ENCODE data around the gene BOD1L1.

The BOD1L1 gene

DNA sequence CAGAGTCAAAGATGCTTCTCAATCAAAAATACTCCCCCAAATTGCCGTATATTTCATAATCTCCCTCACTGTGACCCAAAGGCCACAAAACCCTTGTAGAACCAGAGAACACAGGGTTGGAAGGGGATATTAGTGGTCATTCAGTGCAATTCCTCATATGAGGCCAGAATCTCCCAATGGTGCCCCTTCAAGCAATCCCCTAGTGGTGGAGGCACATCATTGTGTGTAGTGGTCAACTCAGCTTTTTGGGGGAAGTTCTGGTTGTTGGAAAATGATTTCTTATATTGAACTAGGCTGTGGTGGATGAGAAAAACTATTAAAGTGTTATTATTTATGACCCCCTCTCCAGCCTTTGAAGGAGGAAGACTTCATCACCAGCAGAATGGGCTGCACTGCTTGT lies 17.6 kb upstream of the BOD1L1 start:
- no peak overlapping the region for H3K4me3 ChIP-seq (ENCODE audit: low read length)
- peaks cover 23% of the 10 kb centered on the region for H3K4me1 ChIP-seq (ENCODE audit: control insufficient read depth, low read depth, low read length)
- H3K9me3 ChIP-seq (ENCODE audit: control insufficient read depth, low read depth, low read length) = no peaks in the 10 kb centered on the region

DNA sequence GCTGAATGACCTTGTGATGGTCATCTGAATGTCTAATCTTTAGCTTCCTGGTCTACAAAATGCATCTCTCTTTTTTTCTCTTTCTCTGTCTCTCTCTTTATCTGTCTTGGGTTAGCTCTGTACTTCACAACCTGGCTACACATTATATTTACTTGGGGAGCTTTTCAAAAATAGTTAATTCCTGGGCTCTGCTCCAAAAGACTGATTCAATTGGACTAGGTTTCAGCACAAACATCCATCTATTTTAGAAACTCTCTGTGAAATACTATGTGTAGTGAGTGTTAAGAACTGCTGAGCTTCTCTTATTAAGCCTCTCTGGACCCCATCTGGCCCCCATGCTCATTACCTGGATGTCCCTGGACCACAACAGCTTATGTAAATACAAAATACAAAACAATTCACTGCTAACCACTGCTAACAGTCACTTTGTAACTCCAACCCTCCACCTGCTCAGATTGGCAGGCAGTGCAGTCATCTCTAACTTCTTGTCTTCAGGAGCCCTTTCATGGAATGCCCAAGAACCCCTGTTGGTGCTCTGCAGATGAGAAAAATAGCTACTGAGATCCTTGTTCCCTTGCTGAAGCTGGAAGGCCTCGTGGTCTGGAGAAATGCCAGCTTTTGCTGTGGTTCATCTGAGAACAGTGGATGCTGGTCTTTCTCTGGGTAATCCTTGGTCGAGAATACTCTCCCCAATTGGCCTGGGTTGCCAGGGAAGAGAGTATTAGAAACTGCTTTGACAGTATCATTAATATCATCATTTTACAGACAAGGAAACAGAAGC lies 14.8 kb upstream of the BOD1L1 start:
- Histone ChIP-seq H3K27me3 (ENCODE audit: control insufficient read depth, insufficient read depth, low read length) (no peaks in the 10 kb centered on the region), H3K36me3 (ENCODE audit: control insufficient read depth, low read depth, low read length) (no peaks in the 10 kb centered on the region), H3K9ac (ENCODE audit: low read length) (no peak overlapping the region), H3K4me3 (ENCODE audit: low read length) (no peak overlapping the region), H3K4me1 (ENCODE audit: control insufficient read depth, low read depth, low read length) (peaks cover 22% of the 10 kb centered on the region), H3K27ac (ENCODE audit: low read length) (no peak overlapping the region), H3K9me3 (ENCODE audit: control insufficient read depth, low read depth, low read length) (no peaks in the 10 kb centered on the region)

More for the DNA sequence above, 17.6 kb upstream of the BOD1L1 start:
- no peak overlapping the region for H3K9ac ChIP-seq (ENCODE audit: low read length)
- no peak overlapping the region for H3K27ac ChIP-seq (ENCODE audit: low read length)
- H3K27me3 ChIP-seq (ENCODE audit: control insufficient read depth, insufficient read depth, low read length) = no peaks in the 10 kb centered on the region
- H3K36me3 ChIP-seq (ENCODE audit: control insufficient read depth, low read depth, low read length) = no peaks in the 10 kb centered on the region

DNA sequence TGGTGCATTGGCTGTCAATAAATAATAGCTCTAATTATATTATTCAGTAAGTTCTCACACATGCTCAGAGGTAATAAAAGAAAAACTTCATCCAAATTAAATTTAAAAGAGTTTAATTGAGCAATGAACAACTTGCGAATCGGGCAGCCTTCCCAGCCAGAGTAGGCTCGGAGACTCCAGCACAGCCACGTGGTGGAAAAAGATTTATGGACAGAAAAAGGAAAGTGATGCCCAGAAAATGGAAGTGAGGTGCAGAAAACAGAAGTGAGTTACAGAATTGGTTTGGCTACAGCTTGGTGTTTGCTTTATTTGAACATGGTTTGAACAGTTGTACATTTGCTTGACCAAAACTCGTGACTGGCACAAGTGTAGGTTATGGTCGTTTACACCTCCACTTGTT lies 13.6 kb upstream of the BOD1L1 start:
- Histone ChIP-seq H3K27ac (ENCODE audit: low read length) (no peak overlapping the region), H3K27me3 (ENCODE audit: control insufficient read depth, insufficient read depth, low read length) (no peaks in the 10 kb centered on the region), H3K9me3 (ENCODE audit: control insufficient read depth, low read depth, low read length) (no peaks in the 10 kb centered on the region), H3K9ac (ENCODE audit: low read length) (no peak overlapping the region), H3K4me1 (ENCODE audit: control insufficient read depth, low read depth, low read length) (peaks cover 19% of the 10 kb centered on the region), H3K36me3 (ENCODE audit: control insufficient read depth, low read depth, low read length) (no peaks in the 10 kb centered on the region), H3K4me3 (ENCODE audit: low read length) (no peak overlapping the region)

DNA sequence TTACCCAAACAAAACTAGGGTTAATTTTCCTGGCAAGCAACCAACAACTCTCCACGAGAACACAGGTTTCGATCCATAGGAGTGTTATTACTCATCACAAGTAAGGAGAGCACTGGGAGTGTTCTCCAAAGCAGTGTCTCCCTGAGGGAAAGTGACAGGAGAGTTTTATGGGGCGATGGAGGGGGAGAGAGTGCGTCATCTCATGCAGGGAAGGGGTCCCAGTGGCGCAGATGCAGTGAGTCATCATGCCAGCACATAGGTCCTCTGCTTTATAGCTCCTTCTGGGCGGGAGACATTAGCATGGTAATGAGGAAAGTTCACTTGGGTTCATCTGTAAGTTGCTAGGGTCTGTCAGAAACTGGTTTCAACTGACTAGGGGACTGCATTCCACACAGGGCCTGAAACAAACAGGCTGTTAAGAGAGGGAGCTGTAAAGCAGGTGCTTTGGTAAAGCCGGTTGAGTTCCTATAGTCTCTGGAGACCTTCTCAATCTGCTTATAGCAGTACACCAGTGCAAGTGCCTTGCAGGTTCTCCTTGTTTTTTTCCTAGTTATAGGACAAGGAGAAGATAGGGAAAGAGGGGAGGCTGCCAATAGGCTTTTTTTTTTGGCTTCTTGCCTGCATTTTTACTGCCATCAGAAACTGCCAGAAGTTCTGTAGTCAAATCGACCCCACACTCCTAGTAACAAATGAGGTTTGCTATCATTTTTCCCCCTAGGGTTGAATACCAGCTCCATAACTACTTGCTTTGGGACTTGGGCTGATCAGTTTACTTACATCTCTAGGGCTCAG lies 12.8 kb upstream of the BOD1L1 start:
- Histone ChIP-seq H3K4me1 (ENCODE audit: control insufficient read depth, low read depth, low read length) (peaks cover 19% of the 10 kb centered on the region), H3K9me3 (ENCODE audit: control insufficient read depth, low read depth, low read length) (no peaks in the 10 kb centered on the region), H3K27ac (ENCODE audit: low read length) (no peak overlapping the region), H3K4me3 (ENCODE audit: low read length) (no peak overlapping the region), H3K9ac (ENCODE audit: low read length) (no peak overlapping the region), H3K27me3 (ENCODE audit: control insufficient read depth, insufficient read depth, low read length) (no peaks in the 10 kb centered on the region), H3K36me3 (ENCODE audit: control insufficient read depth, low read depth, low read length) (no peaks in the 10 kb centered on the region)

DNA sequence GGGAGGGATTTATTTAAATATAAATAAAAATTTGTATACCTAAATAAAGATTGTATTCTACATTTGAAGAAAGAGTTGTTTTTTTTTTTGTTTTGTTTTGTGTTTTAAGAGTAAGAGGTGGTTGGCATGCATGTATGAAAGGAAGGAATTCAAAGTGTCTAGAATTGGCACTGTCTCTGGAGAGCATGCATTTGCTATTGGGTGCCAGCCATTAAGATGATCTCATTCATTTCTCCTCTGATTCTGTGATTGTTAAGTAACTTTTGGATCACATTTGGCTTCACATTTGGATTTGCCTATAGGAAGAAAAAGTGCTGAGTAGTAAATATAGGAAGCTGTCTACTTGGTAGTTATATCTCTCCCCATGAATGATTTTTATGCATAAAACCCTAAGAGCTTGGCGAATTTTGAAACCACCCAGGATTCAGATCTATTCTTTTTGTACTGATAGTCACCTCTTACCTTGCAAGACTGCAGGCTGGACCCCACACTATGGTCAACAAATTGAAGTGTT lies 7.8 kb upstream of the BOD1L1 start:
- H3K36me3 ChIP-seq (ENCODE audit: control insufficient read depth, low read depth, low read length) = no peaks in the 10 kb centered on the region
- no peak overlapping the region for H3K27ac ChIP-seq (ENCODE audit: low read length)
- H3K27me3 ChIP-seq (ENCODE audit: control insufficient read depth, insufficient read depth, low read length) = no peaks in the 10 kb centered on the region
- H3K4me3 ChIP-seq (ENCODE audit: low read length) = no peak overlapping the region
- peaks cover 1% of the 10 kb centered on the region for H3K4me1 ChIP-seq (ENCODE audit: control insufficient read depth, low read depth, low read length)
- H3K9ac ChIP-seq (ENCODE audit: low read length) = no peak overlapping the region
- no peaks in the 10 kb centered on the region for H3K9me3 ChIP-seq (ENCODE audit: control insufficient read depth, low read depth, low read length)

DNA sequence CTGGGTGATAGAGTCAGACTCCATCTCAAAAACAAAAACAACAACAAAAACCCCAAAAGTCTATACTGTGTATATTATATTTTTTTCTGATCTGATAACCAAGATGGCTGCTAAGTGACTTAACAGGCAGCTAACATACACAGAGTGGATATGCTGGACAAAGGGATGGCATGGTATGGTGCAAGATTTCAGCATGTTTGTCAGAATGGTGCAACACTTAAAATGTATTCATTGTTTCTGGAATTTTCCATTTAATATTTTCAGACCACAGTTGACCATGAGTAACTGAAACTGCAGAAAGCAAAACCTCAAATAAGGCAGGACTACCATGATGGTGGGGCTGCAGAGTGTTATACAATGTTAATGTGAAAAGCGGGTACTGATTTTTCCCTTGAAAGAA lies 6.1 kb upstream of the BOD1L1 start:
- Histone ChIP-seq H3K4me3 (ENCODE audit: low read length) (no peak overlapping the region), H3K27ac (ENCODE audit: low read length) (no peak overlapping the region), H3K36me3 (ENCODE audit: control insufficient read depth, low read depth, low read length) (no peaks in the 10 kb centered on the region), H3K9ac (ENCODE audit: low read length) (no peak overlapping the region), H3K27me3 (ENCODE audit: control insufficient read depth, insufficient read depth, low read length) (no peaks in the 10 kb centered on the region), H3K4me1 (ENCODE audit: control insufficient read depth, low read depth, low read length) (no peaks in the 10 kb centered on the region), H3K9me3 (ENCODE audit: control insufficient read depth, low read depth, low read length) (no peaks in the 10 kb centered on the region)

DNA sequence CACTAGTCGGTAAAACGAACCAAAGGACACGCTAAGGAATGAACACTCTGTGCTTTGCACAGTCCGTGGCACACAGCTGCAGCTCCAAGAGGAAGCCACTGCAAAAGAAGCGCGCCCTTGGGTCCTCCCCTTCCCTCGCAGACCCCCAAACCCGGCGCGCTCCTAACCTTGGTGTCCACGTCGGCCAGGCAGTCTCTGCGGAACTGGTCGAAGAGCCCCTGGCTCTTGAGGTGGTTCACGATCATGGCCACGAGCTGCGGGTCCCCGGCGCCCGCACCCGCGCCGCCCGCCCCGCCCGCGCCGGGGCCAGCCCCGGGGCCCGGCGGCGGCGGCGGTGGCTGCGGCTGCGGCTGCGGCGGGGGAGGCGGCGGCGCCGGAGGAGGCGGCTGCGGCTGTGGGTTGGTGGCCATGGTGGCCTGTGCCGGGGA lies 333 bp downstream of the BOD1L1 start:
- no peaks in the 10 kb centered on the region for H3K27me3 ChIP-seq (ENCODE audit: control insufficient read depth, insufficient read depth, low read length)
- no peak overlapping the region for H3K27ac ChIP-seq (ENCODE audit: low read length)

DNA sequence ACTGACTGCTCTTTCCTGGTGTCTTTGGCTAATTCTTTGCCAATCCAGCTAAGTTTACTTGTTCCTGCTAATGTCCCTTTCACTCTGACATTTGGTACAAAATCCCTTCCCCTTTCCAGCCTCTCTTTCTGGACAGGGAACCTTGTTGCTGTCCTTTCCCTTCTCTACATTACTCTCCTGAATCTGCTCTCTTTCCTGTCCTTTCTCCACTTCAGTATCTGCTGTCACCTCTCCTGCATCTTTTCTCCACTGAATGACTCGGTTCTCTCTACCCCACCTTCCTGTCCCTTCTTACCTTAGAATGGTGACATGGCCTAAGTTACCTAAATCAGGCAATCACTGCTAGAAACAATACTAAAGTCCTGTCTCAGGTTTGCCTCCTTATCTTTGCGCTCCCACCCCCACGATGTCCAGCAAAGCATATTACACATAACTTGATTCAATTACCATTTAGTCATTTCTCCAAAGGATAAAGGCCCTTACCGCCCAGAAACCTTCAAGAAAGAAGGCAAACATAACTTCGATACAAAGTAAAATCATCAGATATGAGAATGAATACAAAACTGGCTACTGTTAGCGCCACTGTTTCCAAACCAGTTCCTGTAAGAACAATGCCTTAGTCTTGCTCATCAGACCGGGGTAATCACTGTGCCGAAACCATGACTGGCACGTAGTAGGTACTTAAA lies 890 bp downstream of the BOD1L1 start:
- Histone ChIP-seq H3K27me3 (ENCODE audit: control insufficient read depth, insufficient read depth, low read length) (no peaks in the 10 kb centered on the region), H3K36me3 (ENCODE audit: control insufficient read depth, low read depth, low read length) (no peaks in the 10 kb centered on the region), H3K9ac (ENCODE audit: low read length) (peak overlapping the region; percentile 74), H3K4me3 (ENCODE audit: low read length) (peak overlapping the region; percentile 93), H3K4me1 (ENCODE audit: control insufficient read depth, low read depth, low read length) (no peaks in the 10 kb centered on the region), H3K27ac (ENCODE audit: low read length) (no peak overlapping the region), H3K9me3 (ENCODE audit: control insufficient read depth, low read depth, low read length) (no peaks in the 10 kb centered on the region)

More for the DNA sequence above, 333 bp downstream of the BOD1L1 start:
- Histone ChIP-seq H3K36me3 (ENCODE audit: control insufficient read depth, low read depth, low read length) (no peaks in the 10 kb centered on the region), H3K4me1 (ENCODE audit: control insufficient read depth, low read depth, low read length) (no peaks in the 10 kb centered on the region), H3K4me3 (ENCODE audit: low read length) (peak overlapping the region; percentile 93), H3K9me3 (ENCODE audit: control insufficient read depth, low read depth, low read length) (no peaks in the 10 kb centered on the region), H3K9ac (ENCODE audit: low read length) (peak overlapping the region; percentile 85)

DNA sequence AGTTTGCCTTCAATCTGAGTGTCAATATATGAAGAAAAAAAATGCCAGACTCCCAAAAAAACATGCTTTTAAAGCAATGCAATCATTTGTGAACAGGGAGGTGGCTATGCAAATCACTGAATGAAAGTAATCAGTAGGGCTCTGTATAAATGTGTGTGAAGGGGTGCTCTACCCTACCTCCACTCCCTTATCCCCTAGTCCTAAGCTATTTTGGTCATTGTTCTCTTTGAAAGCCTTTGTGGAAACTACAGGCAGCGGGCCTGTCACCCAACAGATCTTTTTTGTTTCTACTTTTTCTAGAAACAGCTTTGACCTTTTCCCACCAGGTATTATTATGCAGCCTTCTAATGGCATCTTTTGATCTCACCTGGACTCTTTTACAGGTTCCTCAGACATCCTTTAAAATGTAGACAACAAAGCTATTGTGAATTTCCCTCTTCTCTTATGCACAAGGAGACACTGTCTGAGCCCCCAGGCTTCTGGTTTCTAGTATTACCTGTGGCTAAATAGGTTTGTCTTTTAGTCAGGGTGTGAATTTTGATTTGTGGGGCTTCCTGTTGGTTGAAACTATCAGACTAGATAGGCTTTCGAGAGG lies 9.2 kb downstream of the BOD1L1 start:
- no peak overlapping the region for H3K9ac ChIP-seq (ENCODE audit: low read length)
- H3K4me3 ChIP-seq (ENCODE audit: low read length) = no peak overlapping the region
- no peaks in the 10 kb centered on the region for H3K27me3 ChIP-seq (ENCODE audit: control insufficient read depth, insufficient read depth, low read length)
- H3K9me3 ChIP-seq (ENCODE audit: control insufficient read depth, low read depth, low read length) = no peaks in the 10 kb centered on the region
- no peaks in the 10 kb centered on the region for H3K4me1 ChIP-seq (ENCODE audit: control insufficient read depth, low read depth, low read length)
- H3K27ac ChIP-seq (ENCODE audit: low read length) = no peak overlapping the region
- H3K36me3 ChIP-seq (ENCODE audit: control insufficient read depth, low read depth, low read length) = peaks cover 34% of the 10 kb centered on the region

DNA sequence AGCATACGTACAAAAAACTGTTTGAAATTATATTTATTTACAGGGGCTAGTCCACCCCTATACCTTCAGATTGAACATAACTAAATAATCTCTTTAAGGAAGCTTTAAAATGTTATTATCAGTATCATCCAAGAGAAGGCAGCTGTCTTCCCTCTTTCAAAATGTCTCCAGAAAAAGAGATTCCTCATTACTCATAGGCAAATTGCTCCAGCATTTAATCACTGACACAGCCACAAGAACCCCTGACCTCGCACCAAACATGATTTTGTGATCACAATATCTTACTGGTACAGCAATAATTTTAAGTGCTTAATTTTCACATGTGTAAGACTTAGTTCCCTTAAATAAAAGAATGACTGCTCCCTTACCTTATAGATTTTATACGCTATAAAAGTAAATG lies 9.7 kb downstream of the BOD1L1 start:
- H3K9ac ChIP-seq (ENCODE audit: low read length) = no peak overlapping the region
- peaks cover 38% of the 10 kb centered on the region for H3K36me3 ChIP-seq (ENCODE audit: control insufficient read depth, low read depth, low read length)
- H3K4me1 ChIP-seq (ENCODE audit: control insufficient read depth, low read depth, low read length) = no peaks in the 10 kb centered on the region
- H3K27me3 ChIP-seq (ENCODE audit: control insufficient read depth, insufficient read depth, low read length) = no peaks in the 10 kb centered on the region
- no peaks in the 10 kb centered on the region for H3K9me3 ChIP-seq (ENCODE audit: control insufficient read depth, low read depth, low read length)
- no peak overlapping the region for H3K4me3 ChIP-seq (ENCODE audit: low read length)
- H3K27ac ChIP-seq (ENCODE audit: low read length) = no peak overlapping the region

DNA sequence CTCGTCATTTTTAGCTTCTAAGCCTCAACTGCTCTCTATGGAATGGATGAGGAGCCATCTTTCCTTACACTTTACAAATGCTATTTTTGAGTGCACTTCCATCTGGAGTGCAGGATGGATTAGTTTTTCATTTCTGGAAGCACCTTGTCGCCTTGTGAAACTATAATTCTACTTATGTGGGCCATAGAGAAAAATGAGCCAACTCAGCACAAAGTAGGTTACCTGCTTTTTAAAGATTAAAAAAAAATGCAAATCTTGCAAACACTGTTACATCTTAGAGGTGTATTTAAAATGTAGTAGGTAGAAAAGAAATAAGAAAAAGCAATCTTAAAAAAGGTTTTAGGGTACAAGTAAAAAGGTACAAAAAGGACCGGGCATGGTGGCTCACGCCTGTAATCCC lies 10.9 kb downstream of the BOD1L1 start:
- Histone ChIP-seq H3K36me3 (ENCODE audit: control insufficient read depth, low read depth, low read length) (peaks cover 48% of the 10 kb centered on the region), H3K9ac (ENCODE audit: low read length) (no peak overlapping the region), H3K27me3 (ENCODE audit: control insufficient read depth, insufficient read depth, low read length) (no peaks in the 10 kb centered on the region), H3K4me3 (ENCODE audit: low read length) (no peak overlapping the region), H3K27ac (ENCODE audit: low read length) (no peak overlapping the region), H3K4me1 (ENCODE audit: control insufficient read depth, low read depth, low read length) (no peaks in the 10 kb centered on the region), H3K9me3 (ENCODE audit: control insufficient read depth, low read depth, low read length) (no peaks in the 10 kb centered on the region)
